ENCODE data around the gene EPS8L3.
"Not testable (repeated sequence)": the region's sequence is repeated elsewhere in the genome, so short reads cannot be mapped to it uniquely, and the experiment has no call there.

EPS8L3 gene

DNA sequence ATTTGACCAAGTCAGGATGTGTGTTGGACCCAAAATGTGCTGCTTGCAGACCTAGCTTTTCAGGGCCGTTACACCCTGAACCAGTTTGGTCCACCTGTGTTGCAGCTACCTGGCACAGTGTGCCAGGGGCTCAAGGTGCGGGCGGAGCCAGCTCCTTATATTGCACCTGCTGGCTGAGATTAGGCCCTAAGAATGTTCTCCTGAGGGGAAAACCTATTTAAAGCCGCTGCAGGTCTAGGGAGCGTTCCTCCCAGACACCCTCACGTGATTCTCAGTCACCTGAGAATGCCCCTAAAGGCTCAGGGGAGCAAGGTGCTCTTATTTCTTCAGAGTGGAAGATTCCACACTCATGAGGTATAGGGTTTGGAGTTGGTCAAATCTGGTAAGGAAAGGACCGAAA is 34.9 kb downstream of the EPS8L3 start:
- DNase-seq: no peak

DNA sequence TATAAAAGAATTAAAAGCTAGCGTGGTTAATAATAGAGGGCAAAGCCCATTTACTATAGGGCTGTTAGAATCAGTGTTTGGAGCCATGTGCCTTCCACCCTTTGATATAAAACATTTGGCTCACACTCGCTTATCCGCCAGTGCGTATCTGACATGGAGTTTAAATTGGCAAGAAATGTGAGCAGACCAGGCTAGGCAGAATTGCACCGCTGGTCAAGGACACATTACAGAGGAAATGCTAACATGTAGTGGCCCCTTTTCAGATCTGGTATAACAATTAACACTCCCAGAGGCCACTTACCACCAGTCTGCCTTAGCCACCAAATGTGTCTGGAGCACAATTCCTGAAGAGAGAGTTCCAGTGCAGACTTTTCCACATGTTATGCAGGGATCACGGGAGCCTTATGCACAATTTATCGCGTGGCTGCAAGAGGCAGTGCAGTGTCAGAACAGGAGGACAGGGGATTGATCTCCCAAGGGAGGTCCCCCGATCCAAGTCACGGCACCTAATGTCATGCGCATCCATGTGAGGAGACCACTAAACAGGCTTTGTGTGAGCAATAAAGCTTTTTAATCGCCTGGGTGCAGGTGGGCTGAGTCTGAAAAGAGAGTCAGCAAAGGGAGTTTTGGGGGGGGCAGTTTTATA is 36.9 kb downstream of the EPS8L3 start:
- DNase-seq: no peak

DNA sequence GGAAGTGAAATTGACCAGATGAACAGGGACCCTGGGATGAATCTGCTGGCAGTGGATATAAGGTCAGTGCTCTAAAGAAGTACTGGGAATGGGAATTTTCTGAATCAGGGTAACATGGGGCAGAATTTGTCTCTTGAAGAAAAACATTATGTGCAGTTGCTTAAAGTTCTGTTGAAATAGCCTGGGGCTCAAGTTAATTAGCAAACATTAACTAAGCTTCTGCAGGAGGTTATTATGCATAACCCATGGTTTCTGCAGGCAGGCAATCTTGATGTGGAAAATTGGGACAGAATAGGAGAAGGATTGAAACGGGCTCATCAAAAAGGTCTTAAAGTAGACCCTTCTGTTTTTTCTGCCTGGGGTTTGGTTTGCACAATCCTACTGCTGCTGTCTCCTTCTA is 37.7 kb downstream of the EPS8L3 start:
- no peak for DNase-seq

DNA sequence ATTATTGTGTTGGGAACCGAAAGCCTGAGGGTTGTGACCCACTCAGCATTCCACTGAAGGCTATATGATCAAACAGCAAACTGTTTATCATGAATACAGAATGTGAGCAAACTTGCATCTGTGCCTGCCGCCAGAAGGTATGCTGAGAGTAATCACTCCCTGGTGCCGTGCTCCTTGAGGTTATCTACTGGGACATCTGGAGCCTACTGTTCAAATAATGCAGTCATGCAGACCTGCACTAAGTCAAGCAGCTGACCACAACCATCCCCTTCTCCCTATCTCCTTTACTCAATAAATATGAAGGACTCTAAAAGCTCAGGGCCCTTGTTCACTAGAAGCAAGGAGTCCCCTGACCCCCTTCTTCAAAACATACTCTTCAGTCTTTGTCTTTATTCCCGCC is 38.2 kb downstream of the EPS8L3 start:
- DNase-seq: no peak

DNA sequence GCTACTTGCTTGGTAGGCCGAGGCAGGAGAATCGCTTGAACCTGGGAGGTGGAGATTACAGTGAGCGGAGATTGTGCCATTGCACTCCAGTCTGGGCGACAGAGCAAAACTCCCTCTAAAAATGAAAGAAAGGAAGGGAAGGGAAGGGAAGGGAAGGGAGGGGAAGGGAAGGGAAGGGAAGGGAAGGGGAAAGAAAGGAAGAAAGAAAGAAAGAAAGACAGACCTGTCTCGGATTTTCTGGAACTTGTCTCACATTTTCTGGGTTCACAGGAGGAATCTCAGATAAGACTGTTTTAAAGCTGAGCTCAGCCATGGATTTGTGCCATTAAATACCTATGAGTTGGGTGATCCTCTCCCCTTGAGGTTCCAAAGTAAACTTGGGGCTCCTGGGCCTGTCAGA is 38.8 kb downstream of the EPS8L3 start:
- DNase-seq: no peak

DNA sequence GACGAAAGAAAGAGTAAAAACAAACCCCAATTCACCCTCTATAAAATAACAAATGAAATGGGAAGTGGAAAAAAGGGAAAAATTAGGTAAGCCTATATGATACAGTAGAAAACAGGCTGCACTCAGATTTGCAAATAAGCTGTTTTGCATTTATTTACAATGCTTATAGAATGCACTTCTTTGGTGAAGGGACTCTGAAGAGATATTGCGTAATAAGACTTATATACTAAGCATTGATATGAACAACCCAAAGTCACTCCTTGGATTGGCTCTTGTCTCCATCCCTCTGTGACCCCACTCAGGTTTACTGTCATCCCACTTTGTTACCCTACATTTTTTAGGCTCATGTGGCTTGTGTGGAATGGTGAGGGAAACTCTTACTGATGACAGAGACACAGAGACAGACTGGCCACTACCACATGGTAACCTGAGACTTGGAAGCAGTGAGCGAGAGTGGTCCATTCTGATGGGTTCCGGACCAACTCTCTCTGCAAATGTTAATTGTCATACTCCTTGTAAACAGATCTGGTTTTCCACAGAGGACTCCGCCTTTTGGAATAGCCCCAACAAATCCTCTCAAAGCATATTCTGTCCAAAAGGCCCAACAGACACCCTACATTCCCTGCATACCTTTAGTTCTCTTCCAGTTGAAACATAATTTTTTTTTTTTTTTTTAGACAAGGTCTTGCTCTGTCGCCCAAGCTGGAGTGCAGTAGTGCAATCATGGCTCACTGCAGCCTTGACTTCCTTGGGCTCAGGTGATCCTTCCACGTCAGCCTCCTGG is 40.6 kb downstream of the EPS8L3 start:
- no peak for DNase-seq

DNA sequence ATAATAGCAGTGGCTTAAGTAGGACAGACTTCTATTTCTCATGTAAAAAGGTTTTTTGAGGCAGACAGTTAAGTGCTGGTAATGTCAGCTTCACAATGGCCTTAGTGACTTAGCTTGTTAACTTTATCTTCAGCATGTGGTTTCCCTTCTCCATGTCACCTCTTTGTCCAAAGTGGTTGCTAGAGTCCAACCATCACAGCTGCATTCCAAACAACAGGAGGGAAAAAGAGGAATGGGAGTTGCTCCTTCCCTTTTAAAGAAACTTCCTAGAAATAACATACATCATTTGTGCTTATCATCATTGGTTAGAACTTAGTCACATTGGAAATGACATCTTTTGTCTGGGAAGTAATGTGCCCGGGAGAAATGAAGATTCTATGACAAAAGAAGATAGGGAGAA is 41.8 kb downstream of the EPS8L3 start:
- DNase-seq: no peak

DNA sequence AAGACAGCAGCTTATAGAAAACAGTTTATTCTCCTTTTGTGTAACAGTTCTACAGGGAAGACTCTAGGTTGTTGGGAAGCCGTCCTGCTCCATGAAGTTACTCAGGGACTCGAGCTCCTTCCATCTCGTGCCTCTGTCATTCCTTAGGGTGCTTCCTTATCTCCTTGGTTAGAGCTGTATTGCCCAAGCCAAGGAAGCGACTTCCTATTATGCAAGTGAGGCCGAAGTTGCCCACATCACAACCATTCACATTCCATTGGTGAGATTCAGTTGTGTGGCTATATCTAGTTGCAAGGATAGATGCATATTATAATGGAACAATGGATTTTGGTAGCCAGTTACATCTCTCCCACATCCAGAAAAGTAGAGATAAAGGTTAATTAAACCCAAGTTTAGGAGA is 42.7 kb downstream of the EPS8L3 start:
- no peak for DNase-seq

DNA sequence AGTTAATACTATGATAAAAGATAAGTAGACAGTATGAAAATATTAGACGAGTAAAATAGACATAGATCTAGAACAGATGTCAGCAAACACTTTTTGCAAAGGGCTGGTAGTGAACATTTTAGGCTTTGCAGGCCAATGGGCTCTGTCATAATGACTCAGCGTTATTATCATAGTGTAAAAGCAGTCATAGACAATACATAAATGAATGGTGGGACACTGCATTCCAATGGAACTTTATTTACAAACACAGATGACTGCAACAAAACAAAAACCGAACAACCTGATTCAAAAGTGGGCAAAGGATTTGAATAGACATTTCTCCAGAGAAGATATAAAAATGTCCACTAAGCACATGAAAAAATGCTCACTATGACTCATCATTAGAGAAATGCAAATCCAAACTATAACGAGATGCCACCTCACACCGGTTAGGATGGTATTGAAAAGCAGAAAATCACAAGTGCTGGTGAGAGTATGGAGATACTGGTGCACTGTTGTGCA is 44.3 kb downstream of the EPS8L3 start:
- no peak for DNase-seq

DNA sequence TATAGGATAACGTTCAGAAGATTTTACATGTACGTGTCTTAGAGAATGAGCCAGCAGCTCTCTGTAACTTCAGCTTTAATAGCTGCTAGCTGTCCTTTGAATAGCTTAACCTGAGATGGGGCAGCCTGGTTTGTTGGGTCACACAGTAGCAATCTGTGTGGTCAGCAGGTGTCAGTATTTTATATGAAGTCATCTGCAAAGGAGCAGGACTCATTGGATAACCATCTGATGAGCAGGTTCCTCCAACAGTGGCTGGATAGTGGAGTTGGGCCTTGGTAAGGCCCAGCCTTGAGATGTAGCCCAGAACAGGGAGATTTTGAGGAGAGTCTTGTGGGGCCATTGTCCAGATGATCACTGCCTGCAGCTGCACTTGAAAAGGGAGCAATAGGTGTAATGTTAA is 45.2 kb downstream of the EPS8L3 start:
- no peak for DNase-seq

DNA sequence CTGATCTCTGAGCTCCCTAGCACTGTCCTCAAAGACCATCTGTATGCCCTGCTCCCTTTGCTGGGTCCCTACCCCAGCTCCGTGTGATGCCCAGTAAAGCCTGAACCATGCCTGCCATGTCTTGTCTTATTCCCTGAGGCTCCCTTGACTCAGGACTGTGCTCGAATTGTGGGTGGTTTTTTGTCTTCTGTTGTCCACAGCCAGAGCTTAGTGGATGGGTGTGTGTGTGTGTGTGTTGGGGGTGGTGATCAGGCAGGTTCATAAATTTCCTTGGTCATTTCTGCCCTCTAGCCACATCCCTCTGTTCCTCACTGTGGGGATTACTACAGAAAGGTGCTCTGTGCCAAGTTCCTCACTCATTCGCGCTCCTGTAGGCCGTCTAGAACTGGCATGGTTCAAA is 46.0 kb downstream of the EPS8L3 start:
- DNase-seq: no peak

DNA sequence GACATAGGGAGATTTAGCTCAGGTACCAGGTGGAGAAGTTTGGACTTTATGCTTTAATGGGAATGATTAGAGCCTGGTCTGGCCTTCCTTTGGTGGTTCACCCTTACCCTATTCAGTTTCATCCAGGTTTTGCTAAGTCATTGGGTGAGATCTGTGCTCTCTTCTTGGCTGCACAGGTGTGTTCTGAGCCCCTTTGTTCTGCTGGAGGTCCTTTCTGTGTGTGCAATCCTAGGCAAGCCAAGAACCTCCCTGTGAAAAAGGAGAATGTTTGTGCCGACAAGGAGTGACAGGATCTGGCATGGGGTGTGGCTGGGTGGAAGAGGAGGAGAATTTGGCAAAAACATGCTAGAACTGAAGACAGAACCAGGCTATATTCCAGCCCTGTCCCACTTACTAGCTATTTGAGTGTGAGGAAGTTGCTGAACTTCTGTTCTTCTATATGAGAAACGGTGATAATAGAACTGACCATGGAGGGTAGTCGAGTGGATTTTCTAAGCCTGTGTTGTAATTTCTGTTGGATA is 47.1 kb downstream of the EPS8L3 start:
- no peak for DNase-seq

DNA sequence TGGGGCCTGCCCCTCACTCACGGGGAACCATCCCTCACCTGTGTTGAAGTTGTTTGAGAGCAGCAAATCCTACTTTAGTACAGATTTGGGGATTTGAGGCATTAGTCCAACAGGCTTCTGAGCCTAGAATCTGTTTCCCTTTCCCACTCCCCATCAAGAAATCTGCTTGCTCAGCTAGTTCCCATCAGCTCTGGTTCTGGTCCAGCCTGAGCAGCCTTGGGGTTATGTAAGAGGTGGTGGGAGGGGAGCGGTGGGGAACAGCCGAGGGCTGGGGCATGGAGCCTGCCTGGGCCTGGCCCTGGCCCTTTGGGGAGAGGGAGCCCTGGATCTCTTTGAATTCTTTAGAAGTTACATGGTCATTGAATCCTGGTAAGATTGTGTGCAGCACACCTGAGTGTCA is 47.6 kb downstream of the EPS8L3 start:
- DNase-seq: no peak

DNA sequence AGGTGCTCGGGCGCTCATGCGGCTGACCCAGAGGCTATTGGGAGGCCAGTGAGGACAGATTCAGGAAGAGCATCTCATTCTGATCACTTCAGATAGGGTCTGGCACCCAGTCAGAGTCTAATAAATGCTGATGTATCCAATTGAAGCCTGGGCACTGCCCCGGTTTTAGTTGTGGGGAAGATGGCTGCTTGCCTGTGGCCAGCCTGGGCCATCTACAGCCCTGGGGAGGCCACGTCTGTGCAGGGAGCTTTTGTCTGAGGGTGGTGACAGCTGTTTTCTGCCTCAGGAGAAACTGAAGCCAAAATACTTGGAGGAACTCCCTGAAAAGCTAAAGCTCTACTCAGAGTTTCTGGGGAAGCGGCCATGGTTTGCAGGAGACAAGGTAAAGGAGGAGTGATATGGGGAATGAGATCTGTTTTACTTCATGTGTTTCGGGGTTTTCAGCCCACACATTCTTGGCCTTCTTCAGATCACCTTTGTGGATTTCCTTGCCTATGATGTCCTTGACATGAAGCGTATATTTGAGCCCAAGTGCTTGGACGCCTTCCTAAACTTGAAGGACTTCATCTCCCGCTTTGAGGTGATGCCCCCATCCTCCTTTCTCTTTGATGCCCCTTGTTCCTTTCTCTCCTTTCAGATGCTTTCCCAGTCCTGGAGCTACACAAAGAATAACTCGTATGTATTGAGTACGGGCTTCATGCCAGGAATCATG is 48.9 kb downstream of the EPS8L3 start:
- no peak for DNase-seq

DNA sequence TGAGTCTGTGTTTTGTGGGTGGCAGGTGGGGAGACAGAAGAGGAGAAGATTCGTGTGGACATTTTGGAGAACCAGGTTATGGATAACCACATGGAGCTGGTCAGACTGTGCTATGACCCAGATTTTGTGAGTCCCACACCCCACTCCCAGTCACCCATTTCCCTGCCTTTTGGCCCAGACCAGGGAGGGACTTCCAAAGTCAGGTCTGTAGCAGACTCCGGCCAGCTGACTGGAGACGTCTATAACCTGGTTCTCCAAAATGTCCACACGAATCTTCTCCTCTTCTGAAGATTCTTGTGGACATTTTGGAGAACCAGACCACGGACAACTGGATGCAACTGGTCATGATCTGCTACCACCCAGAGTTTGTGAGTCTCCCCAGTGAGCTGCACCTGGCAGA is 50.1 kb downstream of the EPS8L3 start:
- no peak for DNase-seq

DNA sequence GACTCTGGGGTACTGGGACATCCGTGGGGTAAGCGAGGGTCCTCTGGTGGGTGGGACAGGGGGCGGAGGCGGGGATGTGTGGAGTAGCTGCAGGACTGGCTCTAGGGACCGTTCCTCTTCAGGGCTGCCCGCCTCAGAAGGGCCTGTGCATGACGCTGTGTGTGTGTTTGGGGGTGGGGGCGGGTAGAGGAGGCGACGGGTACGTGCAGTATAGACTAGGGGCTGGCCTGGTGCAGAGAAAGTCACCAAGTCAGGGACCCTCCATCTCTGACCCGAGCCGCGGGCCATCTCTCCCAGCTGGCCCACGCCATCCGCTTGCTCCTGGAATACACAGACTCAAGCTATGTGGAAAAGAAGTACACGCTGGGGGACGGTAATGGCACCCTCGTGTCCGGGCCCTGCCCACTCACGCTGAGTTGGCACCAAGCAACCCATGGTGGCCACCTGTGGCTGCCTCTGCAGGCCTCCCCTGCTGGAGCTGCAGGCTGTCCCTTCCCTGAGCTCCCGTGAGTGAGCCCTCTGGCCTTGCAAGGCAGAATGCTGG is 51.3 kb downstream of the EPS8L3 start:
- no peak for DNase-seq

DNA sequence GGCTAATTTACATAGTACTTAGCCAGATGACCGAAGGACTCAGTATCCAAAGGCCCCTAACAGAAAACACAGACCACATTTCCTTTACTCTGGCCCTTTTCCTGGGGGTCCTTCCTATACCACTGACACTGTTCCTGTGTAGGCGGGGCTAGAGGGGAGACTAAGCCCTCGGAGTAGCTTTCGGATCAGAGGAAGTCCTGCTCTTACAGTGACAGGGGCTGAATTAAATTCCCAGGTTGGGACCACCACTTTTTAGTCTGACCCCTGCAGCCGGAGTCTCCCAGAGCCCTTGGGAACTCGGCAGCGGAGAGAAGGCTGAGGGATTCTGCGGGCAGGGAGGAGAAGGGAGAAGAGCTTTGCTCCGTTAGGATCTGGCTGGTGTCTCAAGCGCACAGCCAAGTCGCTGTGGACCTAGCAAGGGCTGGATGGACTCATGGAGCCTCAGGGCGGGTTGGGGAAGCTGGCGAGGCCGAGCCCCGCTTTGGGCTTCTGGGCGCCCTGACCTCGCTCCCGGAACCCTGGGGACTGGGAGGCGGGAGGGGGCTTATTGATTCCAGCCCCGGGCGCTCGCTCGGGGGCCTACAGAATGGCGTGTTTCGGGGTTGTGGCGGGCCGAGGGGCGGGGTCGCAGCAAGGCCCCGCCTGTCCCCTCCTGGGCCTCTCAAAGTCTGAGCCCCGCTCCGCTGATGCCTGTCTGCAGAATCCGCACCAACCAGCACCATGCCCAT is 52.0 kb downstream of the EPS8L3 start, which contains the start of gene GSTM5:
TSS of gene GSTM5 (plus strand) at position 659 of the 728 bp plus-strand sequence. CDS start at position 721, 62 bp downstream.
- not testable (repeated sequence) for DNase-seq

DNA sequence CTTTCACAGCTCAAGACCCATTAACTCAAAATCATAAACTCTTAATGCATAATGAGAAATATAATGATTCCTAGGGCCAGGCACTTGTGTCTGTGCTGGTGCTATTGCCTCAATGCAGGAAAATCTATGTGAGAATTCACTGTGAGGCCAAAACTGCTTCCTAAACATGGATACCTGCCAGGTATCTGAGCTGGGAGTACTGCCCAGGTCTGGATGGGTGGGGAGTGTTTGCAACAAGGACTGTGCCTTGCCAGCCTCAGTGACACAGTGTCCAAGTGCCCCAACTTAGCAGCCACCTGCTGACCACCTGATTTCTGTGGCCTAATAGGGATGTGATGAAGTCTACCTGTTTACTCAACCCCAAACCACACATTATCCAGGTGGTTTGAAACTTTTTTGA is 53.9 kb downstream of the EPS8L3 start:
- not testable (repeated sequence) for DNase-seq

DNA sequence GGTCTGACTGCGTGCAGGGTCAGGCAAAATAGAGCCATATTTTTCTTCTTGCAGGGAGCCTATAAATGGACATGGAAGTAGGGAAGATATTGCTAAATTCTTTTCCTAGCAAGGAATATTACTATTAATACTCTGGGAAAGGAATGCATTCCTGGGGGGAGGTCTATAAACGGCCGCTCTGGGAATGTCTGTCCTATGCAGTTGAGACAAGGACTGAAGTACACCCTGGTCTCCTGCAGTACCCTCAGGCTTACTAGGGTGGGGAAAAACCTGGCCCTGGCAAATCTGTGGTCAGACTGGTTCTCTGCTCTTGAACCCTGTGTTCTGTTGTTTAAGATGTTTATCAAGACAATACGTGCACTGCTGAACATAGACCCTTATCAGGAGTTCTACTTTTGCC is 54.8 kb downstream of the EPS8L3 start:
- DNase-seq: not testable (repeated sequence)

DNA sequence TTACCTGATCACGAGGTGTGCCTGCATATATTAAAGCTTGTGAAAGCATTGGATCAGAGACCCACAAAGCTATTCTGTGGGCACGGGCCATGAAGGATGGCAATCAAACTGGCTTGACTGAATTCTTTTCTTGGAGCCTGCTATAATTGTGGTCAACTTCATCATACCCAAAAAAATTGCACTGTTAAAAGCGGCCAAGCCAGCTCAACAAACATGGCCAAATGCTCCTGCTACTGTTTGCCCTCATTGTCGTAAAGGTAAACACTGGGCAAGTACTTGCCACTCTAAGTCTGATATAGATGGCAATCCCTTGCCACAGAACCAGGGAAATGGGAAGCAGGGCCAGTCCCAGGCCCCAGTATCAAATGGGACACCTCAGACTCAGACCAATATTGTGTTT is 58.3 kb downstream of the EPS8L3 start:
- no peak for DNase-seq

DNA sequence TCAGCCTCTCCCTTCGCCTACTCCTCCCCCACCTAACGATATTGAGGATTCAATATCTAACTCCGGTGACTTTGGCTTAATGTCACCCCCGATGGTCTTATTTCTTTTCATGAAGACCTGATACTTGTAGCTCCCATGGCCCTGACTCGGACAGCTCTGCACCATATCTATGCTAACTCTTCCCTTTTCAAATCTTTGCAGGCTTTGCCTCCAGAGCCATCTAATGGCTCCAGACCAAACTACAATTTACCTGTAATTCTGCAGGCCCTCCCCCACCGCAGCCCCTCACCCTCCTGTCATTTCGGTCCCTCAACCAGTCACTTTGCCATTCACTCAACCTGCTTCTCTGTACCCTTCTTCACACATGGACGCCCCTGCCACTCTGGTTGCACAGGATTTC is 59.5 kb downstream of the EPS8L3 start:
- DNase-seq: no peak

DNA sequence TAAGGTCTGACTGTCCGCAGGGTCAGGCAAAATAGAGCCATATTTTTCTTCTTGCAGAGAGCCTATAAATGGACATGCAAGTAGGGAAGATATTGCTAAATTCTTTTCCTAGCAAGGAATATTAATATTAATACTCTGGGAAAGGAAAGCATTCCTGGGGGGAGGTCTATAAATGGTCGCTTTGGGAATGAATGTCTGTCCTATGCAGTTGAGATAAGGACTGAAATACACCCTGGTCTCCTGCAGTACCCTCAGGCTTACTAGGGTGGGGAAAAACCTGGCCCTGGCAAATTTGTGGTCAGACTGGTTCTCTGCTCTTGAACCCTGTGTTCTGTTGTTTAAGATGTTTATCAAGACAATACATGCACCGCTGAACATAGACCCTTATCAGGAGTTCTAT is 60.8 kb downstream of the EPS8L3 start:
- not testable (repeated sequence) for DNase-seq
